Progenitor cell of endocrine pancreas (in vitro differentiated cells): ENCODE measurements around the gene SLC2A2. TPM values are rescaled to one million over a fixed set of nuclear protein-coding genes. Genes with fewer than 3 reads are reported as not detected.
A peak's percentile ranks its signal among the peaks of the same experiment; 100 is the strongest.

Source experiments
- DNase-seq: peaks from one replicate; pipeline ENCODE4 v3.0.0; 2021; ENCODE audit warnings: low spot score; ENCODE audit not compliant: unreplicated experiment
- H3K27ac Mint-ChIP-seq: 2 replicates; pipeline ENCODE4 v1.8.0; 2021; ENCODE audit warnings: mild to moderate bottlenecking, moderate library complexity, mixed read lengths
- H3K27me3 Mint-ChIP-seq: 2 replicates; pipeline ENCODE4 v1.8.0; 2021; ENCODE audit warnings: mixed read lengths
- H3K36me3 Mint-ChIP-seq: 2 replicates; pipeline ENCODE4 v1.8.0; 2022; ENCODE audit warnings: mixed read lengths; ENCODE audit not compliant: insufficient read depth
- H3K4me1 Mint-ChIP-seq: 2 replicates; pipeline ENCODE4 v1.8.0; 2021; ENCODE audit warnings: low read depth, mixed read lengths
- H3K4me3 Mint-ChIP-seq: 2 replicates; pipeline ENCODE4 v1.8.0; 2021; ENCODE audit warnings: low read depth, mild to moderate bottlenecking, moderate library complexity, mixed read lengths
- H3K9me3 Mint-ChIP-seq: 2 replicates; pipeline ENCODE4 v1.8.0; 2021; ENCODE audit warnings: low read depth, mixed read lengths
- total RNA-seq: library from RNA; stranded (reverse); gene quantifications from 2 replicates; pipeline ENCODE4 v1.2.1, GENCODE V29; 2021
- TF ChIP-seq, protein P1 (sequence below): fragments of 200-600 bp; sonication (generic); IDR thresholded peaks from one replicate; pipeline ENCODE4 v1.5.0; 2021; ENCODE audit warnings: antibody characterized with exemption, mild to moderate bottlenecking; ENCODE audit not compliant: unreplicated experiment

Gene SLC2A2
- total RNA-seq, 1 donor from 2014 or later: 1.5 TPM

DNA sequence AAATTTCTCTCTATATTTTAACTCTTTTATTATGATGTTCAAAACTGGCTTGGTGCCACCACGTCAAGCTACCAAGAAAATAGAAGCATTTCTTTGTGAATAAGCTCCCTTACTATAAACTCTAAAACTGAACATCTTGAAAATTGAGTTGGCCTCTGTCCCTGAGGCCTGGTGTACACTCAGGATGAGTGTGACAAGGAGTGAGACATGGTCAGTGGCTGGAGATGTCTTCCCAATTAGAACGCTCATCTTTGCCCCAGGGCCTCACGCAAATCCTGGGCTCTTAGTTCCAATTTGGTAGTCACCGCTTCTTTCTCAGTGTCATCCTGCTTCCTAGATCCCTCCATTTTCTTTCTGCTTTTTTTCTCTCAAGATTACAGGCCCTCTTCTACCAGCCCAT, 26.2 kb downstream of the SLC2A2 start:
- TF ChIP-seq, protein P1, sequence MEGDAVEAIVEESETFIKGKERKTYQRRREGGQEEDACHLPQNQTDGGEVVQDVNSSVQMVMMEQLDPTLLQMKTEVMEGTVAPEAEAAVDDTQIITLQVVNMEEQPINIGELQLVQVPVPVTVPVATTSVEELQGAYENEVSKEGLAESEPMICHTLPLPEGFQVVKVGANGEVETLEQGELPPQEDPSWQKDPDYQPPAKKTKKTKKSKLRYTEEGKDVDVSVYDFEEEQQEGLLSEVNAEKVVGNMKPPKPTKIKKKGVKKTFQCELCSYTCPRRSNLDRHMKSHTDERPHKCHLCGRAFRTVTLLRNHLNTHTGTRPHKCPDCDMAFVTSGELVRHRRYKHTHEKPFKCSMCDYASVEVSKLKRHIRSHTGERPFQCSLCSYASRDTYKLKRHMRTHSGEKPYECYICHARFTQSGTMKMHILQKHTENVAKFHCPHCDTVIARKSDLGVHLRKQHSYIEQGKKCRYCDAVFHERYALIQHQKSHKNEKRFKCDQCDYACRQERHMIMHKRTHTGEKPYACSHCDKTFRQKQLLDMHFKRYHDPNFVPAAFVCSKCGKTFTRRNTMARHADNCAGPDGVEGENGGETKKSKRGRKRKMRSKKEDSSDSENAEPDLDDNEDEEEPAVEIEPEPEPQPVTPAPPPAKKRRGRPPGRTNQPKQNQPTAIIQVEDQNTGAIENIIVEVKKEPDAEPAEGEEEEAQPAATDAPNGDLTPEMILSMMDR: no peak
- Mint-ChIP-seq H3K4me3 (peak overlapping the region; percentile 3), H3K27me3 (no peaks in the 10 kb centered on the region), H3K36me3 (peaks cover 3% of the 10 kb centered on the region), H3K27ac (peak overlapping the region; percentile 19), H3K4me1 (peaks cover 62% of the 10 kb centered on the region), H3K9me3 (no peaks in the 10 kb centered on the region)
- DNase-seq: no peak

GRCh38 chr3:170999737-171000242, 26.7 kb downstream of the SLC2A2 start:
- H3K9me3 Mint-ChIP-seq: no peaks in the 10 kb centered on the region
- no peak for DNase-seq
- H3K36me3 Mint-ChIP-seq: no peaks in the 10 kb centered on the region
- H3K4me1 Mint-ChIP-seq: peaks cover 59% of the 10 kb centered on the region
- H3K27me3 Mint-ChIP-seq: no peaks in the 10 kb centered on the region
- H3K27ac Mint-ChIP-seq: peak overlapping the region; percentile 87
- no peak overlapping the region for H3K4me3 Mint-ChIP-seq
- TF ChIP-seq, protein P1: no peak

DNA sequence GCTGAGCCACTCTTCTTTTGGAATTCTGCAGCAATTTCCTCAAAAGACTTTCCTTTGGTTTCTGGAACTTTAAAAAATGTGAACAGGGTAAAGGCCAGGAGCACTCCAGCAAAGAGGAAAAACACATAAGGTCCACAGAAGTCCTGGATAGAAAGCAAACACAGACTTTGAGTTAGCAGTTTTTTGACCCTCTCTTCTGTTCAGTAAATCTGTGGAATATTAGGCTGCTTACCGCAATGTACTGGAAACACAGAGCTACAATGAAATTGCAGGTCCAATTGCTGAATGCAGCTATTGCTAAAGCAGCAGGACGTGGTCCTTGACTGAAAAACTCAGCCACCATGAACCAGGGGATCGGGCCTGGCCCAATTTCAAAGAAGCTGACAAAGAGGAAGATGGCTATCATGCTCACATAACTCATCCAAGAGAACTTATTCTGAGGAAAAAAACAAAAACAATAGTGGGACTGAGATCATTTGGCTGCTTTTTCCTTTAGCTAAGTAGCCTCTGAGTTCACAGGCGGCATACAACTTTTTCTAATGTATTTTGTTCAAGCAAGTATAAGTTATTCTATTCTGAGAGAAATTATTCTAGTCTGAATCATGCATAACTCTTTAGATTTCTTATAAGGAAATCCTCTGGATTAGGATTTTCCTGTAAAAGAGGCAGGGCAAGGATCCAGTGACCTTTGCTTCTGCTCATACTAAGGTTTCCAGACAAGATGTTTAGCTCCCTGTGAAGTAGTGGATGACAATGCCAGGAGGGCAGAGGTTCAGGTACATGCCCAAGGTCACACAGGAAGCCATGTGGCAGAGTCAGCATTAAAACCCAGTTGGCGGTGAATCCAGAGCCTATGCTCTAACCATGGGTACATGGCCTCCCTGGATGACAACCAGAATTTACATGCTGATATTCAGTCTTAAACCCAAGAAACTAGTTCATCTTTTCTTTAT, 28.3 kb downstream of the SLC2A2 start:
- no peak overlapping the region for H3K4me3 Mint-ChIP-seq
- H3K27me3 Mint-ChIP-seq: no peaks in the 10 kb centered on the region
- TF ChIP-seq, protein P1: no peak
- DNase-seq: no peak
- H3K27ac Mint-ChIP-seq: no peak overlapping the region
- peaks cover under 1% of the 10 kb centered on the region for H3K9me3 Mint-ChIP-seq
- H3K36me3 Mint-ChIP-seq: no peaks in the 10 kb centered on the region
- H3K4me1 Mint-ChIP-seq: peaks cover 57% of the 10 kb centered on the region

DNA sequence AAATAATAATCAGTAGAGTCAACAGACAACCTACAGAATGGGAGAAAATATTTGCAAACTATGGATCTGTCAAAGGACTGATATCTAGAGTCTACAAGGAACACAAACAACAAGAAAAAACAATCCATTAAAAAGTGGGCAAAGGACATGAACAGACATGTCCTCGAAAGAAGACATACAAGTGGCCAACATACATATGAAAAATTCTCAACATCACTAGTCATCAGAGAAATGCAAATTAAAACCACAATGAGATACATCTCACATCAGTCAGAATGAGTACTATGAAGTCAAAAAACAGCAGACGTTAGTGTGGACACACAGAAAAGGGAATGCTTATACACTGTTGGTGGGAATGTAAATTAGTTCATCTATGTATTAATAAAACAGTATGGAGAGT, 33.7 kb downstream of the SLC2A2 start:
- Mint-ChIP-seq H3K36me3 (peaks cover 5% of the 10 kb centered on the region), H3K9me3 (peaks cover 16% of the 10 kb centered on the region), H3K27ac (no peak overlapping the region), H3K4me3 (no peak overlapping the region), H3K27me3 (no peaks in the 10 kb centered on the region), H3K4me1 (peaks cover 12% of the 10 kb centered on the region)
- TF ChIP-seq, protein P1: no peak
- no peak for DNase-seq

GRCh38 chr3:170991664-170992063, 34.9 kb downstream of the SLC2A2 start:
- peaks cover 5% of the 10 kb centered on the region for H3K36me3 Mint-ChIP-seq
- no peak for DNase-seq
- H3K4me1 Mint-ChIP-seq: peaks cover 9% of the 10 kb centered on the region
- TF ChIP-seq, protein P1: no peak
- H3K4me3 Mint-ChIP-seq: no peak overlapping the region
- no peak overlapping the region for H3K27ac Mint-ChIP-seq
- no peaks in the 10 kb centered on the region for H3K27me3 Mint-ChIP-seq
- H3K9me3 Mint-ChIP-seq: peaks cover 16% of the 10 kb centered on the region
